WTC11 (cell line): ENCODE measurements around the gene BCAT1. TPM values are rescaled to one million over a fixed set of nuclear protein-coding genes. Genes with fewer than 3 reads are reported as not detected.

Experiments
- ATAC-seq: fragments of 200-7000 bp; cut with Tn5 transposase; 2 replicates; pipeline ENCODE4 v1.10.0; 2021; ENCODE audit warnings: mild to moderate bottlenecking, moderate library complexity
- CTCF ChIA-PET: fragments of 300-600 bp; sonication (Branson Sonifier 250); formaldehyde crosslinking; loops from one replicate; lab custom pipeline; 2021; ENCODE audit warnings: antibody characterized with exemption; lab: Charles Lee
- POLR2A ChIA-PET: fragments of 350-600 bp; sonication (Branson Sonifier 250); formaldehyde crosslinking; loops from one replicate; lab custom pipeline; 2021; ENCODE audit warnings: antibody characterized with exemption; lab: Charles Lee
- DNase-seq: peaks from one replicate; pipeline ENCODE4 v3.0.0; 2021; ENCODE audit warnings: low spot score
- H3K27ac Mint-ChIP-seq: 2 replicates; pipeline ENCODE4 v1.8.0; 2021; ENCODE audit warnings: mixed read lengths
- H3K27me3 Mint-ChIP-seq: 2 replicates; pipeline ENCODE4 v1.8.0; 2021; ENCODE audit warnings: low read depth, mild to moderate bottlenecking, moderate library complexity, mixed read lengths
- H3K36me3 Mint-ChIP-seq: 2 replicates; pipeline ENCODE4 v1.8.0; 2021; ENCODE audit warnings: mixed read lengths
- H3K4me1 Mint-ChIP-seq: 2 replicates; pipeline ENCODE4 v1.8.0; 2022; ENCODE audit warnings: mixed read lengths
- H3K4me3 Mint-ChIP-seq: 2 replicates; pipeline ENCODE4 v1.8.0; 2021; ENCODE audit warnings: mild to moderate bottlenecking, moderate library complexity, mixed read lengths
- H3K9me3 Mint-ChIP-seq: 2 replicates; pipeline ENCODE4 v1.8.0; 2021; ENCODE audit warnings: mixed read lengths
- ATF6 ChIP-seq: sonication (generic); formaldehyde crosslinking; IDR thresholded peaks from 2 replicates; pipeline ENCODE4 v1.8.1; 2023; ENCODE audit warnings: mild to moderate bottlenecking, missing genetic modification reagents
- CBFB ChIP-seq: sonication (generic); formaldehyde crosslinking; IDR thresholded peaks from 2 replicates; pipeline ENCODE4 v1.8.1; 2022; ENCODE audit warnings: mild to moderate bottlenecking, low read depth, missing genetic modification reagents
- ELF4 ChIP-seq: sonication (generic); formaldehyde crosslinking; IDR thresholded peaks from 2 replicates; pipeline ENCODE4 v1.8.1; 2022; ENCODE audit warnings: low read depth, mild to moderate bottlenecking, moderate library complexity, missing genetic modification reagents
- FOXP4 ChIP-seq: sonication (generic); formaldehyde crosslinking; IDR thresholded peaks from 2 replicates; pipeline ENCODE4 v1.8.0; 2022; ENCODE audit warnings: mild to moderate bottlenecking, missing genetic modification reagents
- GABPB1 ChIP-seq: sonication (generic); formaldehyde crosslinking; IDR thresholded peaks from 2 replicates; pipeline ENCODE4 v1.8.1; 2023; ENCODE audit warnings: mild to moderate bottlenecking, missing genetic modification reagents
- HMGXB4 ChIP-seq: sonication (generic); formaldehyde crosslinking; IDR thresholded peaks from 2 replicates; pipeline ENCODE4 v1.8.1; 2023; ENCODE audit warnings: mild to moderate bottlenecking, moderate library complexity, missing genetic modification reagents
- JAZF1 ChIP-seq: fragments of 250-450 bp; sonication (Bioruptor Pico); IDR thresholded peaks from 2 replicates; pipeline ENCODE4 v1.9.0; 2021; ENCODE audit warnings: moderate library complexity, mild to moderate bottlenecking, inconsistent platforms
- JUN ChIP-seq: sonication (generic); formaldehyde crosslinking; IDR thresholded peaks from 2 replicates; pipeline ENCODE4 v1.8.0; 2023; ENCODE audit warnings: mild to moderate bottlenecking, missing genetic modification reagents
- MLX ChIP-seq: sonication (generic); formaldehyde crosslinking; IDR thresholded peaks from 2 replicates; pipeline ENCODE4 v1.8.1; 2023; ENCODE audit warnings: mild to moderate bottlenecking, missing genetic modification reagents, moderate library complexity
- NFE2L1 ChIP-seq: sonication (generic); formaldehyde crosslinking; IDR thresholded peaks from 2 replicates; pipeline ENCODE4 v1.8.1; 2023; ENCODE audit warnings: missing genetic modification reagents
- NR3C1 ChIP-seq: sonication (generic); formaldehyde crosslinking; conservative IDR thresholded peaks from 2 replicates; pipeline ENCODE4 v1.8.1; 2023; ENCODE audit warnings: low read depth, mild to moderate bottlenecking, missing genetic modification reagents
- PRRX2 ChIP-seq: fragments of 250-450 bp; sonication (Bioruptor Pico); IDR thresholded peaks from 2 replicates; pipeline ENCODE4 v1.8.0; 2021; ENCODE audit warnings: mild to moderate bottlenecking
- RELA ChIP-seq: sonication (generic); formaldehyde crosslinking; IDR thresholded peaks from 2 replicates; pipeline ENCODE4 v1.8.1; 2022; ENCODE audit warnings: missing genetic modification reagents, mild to moderate bottlenecking, borderline replicate concordance
- RORB ChIP-seq: fragments of 250-450 bp; sonication (Bioruptor Pico); IDR thresholded peaks from 2 replicates; pipeline ENCODE4 v1.9.0; 2021; ENCODE audit warnings: mild to moderate bottlenecking
- SMAD3 ChIP-seq: sonication (generic); formaldehyde crosslinking; IDR thresholded peaks from 2 replicates; pipeline ENCODE4 v1.8.0; 2022; ENCODE audit warnings: missing genetic modification reagents, mild to moderate bottlenecking, borderline replicate concordance
- SOX15 ChIP-seq: fragments of 250-450 bp; sonication (Bioruptor Pico); IDR thresholded peaks from 2 replicates; pipeline ENCODE4 v1.9.0; 2021; ENCODE audit warnings: mild to moderate bottlenecking
- SP1 ChIP-seq: sonication (generic); formaldehyde crosslinking; conservative IDR thresholded peaks from 2 replicates; pipeline ENCODE4 v1.8.1; 2022; ENCODE audit warnings: missing genetic modification reagents
- ZBTB43 ChIP-seq: sonication (generic); formaldehyde crosslinking; IDR thresholded peaks from 2 replicates; pipeline ENCODE4 v1.8.1; 2023; ENCODE audit warnings: mild to moderate bottlenecking, missing genetic modification reagents
- ZNF281 ChIP-seq: sonication (generic); formaldehyde crosslinking; IDR thresholded peaks from 2 replicates; pipeline ENCODE4 v1.8.0; 2023; ENCODE audit warnings: mild to moderate bottlenecking, missing genetic modification reagents
- ZNF396 ChIP-seq: fragments of 250-450 bp; sonication (Bioruptor Pico); IDR thresholded peaks from 2 replicates; pipeline ENCODE4 v1.8.0; 2021; ENCODE audit warnings: mild to moderate bottlenecking, moderate library complexity, borderline replicate concordance
- ZNF416 ChIP-seq: fragments of 250-450 bp; sonication (Bioruptor Pico); IDR thresholded peaks from 2 replicates; pipeline ENCODE4 v1.9.0; 2021; ENCODE audit warnings: mild to moderate bottlenecking, inconsistent platforms
- ZNF671 ChIP-seq: fragments of 250-450 bp; sonication (Bioruptor Pico); IDR thresholded peaks from 2 replicates; pipeline ENCODE4 v1.8.0; 2021; ENCODE audit warnings: mild to moderate bottlenecking
- ZSCAN18 ChIP-seq: fragments of 250-450 bp; sonication (Bioruptor Pico); IDR thresholded peaks from 2 replicates; pipeline ENCODE4 v2.1.2; 2022; ENCODE audit warnings: mild to moderate bottlenecking, moderate library complexity
- total RNA-seq: library from RNA; stranded (reverse); gene quantifications from 3 replicates; pipeline ENCODE4 v1.2.3, GENCODE V29; 2021
- TF ChIP-seq, protein P1 (sequence below): sonication (generic); formaldehyde crosslinking; IDR thresholded peaks from 2 replicates; pipeline ENCODE4 v1.8.1; 2023; ENCODE audit warnings: mild to moderate bottlenecking, missing genetic modification reagents, moderate library complexity

BCAT1 gene
- total RNA-seq, 1 experiment from 2014 or later = 267 TPM

DNA sequence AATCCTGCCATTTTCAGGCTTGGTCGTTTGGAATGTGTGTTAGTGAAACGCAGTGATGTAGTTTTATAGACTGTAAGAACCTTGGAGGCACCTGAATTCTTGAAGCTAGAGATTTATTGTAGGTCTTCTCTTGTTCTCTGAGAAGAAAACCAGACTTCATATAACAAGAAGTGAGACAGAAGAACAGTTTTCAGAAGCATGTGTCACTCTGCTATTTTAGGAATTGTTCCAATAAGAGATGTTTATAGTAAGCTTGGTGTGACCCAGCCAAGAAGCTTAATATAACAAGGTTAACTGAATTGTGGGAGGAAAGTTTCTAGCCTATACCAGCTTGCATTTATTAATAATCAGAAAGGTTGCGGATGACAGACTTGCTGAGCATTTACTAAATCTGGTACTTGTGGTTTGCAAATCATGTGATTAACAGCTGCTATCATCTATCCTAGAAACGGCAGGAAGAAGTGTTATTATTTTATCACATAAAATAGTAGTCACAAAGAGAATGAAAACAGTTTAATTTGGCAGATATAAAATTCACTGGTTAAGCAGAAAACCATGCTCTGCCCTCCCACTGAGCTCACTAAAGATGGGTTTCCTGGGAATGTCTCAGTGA lies 49.2 kb upstream of the BCAT1 start:
- ChIA-PET CTCF (interaction anchor here (1.0 kb wide), 1 partner anchor 87 kb away, joined by 4 read pairs; no protein-coding TSS in a partner anchor), POLR2A (no interaction called here)
- H3K4me3 Mint-ChIP-seq = no peak overlapping the region
- H3K4me1 Mint-ChIP-seq = no peaks in the 10 kb centered on the region
- no peaks in the 10 kb centered on the region for H3K9me3 Mint-ChIP-seq
- H3K27me3 Mint-ChIP-seq = no peaks in the 10 kb centered on the region
- H3K36me3 Mint-ChIP-seq = no peaks in the 10 kb centered on the region
- TF ChIP-seq SOX15 (no peak), SP1 (no peak), JAZF1 (CRISPR knock-in tag) (no peak), ZNF671 (CRISPR knock-in tag) (no peak), ZBTB43 (no peak), ZNF416 (CRISPR knock-in tag) (no peak), RELA (CRISPR knock-in tag) (no peak), RORB (CRISPR knock-in tag) (no peak), ZNF396 (CRISPR knock-in tag) (no peak), NFE2L1 (no peak), FOXP4 (no peak), ATF6 (CRISPR knock-in tag) (no peak), ELF4 (CRISPR knock-in tag) (no peak), NR3C1 (no peak)
- no peak overlapping the region for H3K27ac Mint-ChIP-seq
- ATAC-seq (no peak), DNase-seq (no peak)

- no peak overlapping the region for H3K4me3 Mint-ChIP-seq
- no peak for DNase-seq
- ChIA-PET CTCF (interaction anchor here (1.1 kb wide), 1 partner anchor 27 kb away, joined by 3 read pairs; no protein-coding TSS in a partner anchor), POLR2A (no interaction called here)
- ATAC-seq = no peak
- H3K27me3 Mint-ChIP-seq = no peaks in the 10 kb centered on the region
- H3K36me3 Mint-ChIP-seq = no peaks in the 10 kb centered on the region
- no peaks in the 10 kb centered on the region for H3K4me1 Mint-ChIP-seq
- no peaks in the 10 kb centered on the region for H3K9me3 Mint-ChIP-seq
- H3K27ac Mint-ChIP-seq = no peak overlapping the region
- TF ChIP-seq HMGXB4 (CRISPR knock-in tag) = no peak
- TF ChIP-seq JUN = no peak
- no peak for TF ChIP-seq ZSCAN18 (CRISPR knock-in tag)
- TF ChIP-seq CBFB (CRISPR knock-in tag) = no peak
- TF ChIP-seq PRRX2 = no peak
- TF ChIP-seq GABPB1 (CRISPR knock-in tag) = no peak
- no peak for TF ChIP-seq SOX15
- TF ChIP-seq SMAD3 (CRISPR knock-in tag) = no peak
- TF ChIP-seq, protein P1, sequence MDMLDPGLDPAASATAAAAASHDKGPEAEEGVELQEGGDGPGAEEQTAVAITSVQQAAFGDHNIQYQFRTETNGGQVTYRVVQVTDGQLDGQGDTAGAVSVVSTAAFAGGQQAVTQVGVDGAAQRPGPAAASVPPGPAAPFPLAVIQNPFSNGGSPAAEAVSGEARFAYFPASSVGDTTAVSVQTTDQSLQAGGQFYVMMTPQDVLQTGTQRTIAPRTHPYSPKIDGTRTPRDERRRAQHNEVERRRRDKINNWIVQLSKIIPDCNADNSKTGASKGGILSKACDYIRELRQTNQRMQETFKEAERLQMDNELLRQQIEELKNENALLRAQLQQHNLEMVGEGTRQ (CRISPR knock-in tag) = no peak
- no peak for TF ChIP-seq MLX (CRISPR knock-in tag)
- no peak for TF ChIP-seq NFE2L1
- TF ChIP-seq ZNF281 = no peak
Measured at GRCh38 chr12:24997496-24997895, 48.6 kb upstream of the BCAT1 start.
